Activated CD8-positive, alpha-beta memory T cell treated with anti-CD3 and anti-CD28 coated beads for 48 hours (primary cell): Measurements from ENCODE around the gene SERPINI2.
"Not testable (repeated sequence)": the region's sequence is repeated elsewhere in the genome, so short reads cannot be mapped to it uniquely, and the experiment has no call there.

Source experiments
- DNase-seq, 3 experiments: peaks; one replicate each; pipeline ENCODE4 v3.0.0-alpha.2; 2020; ENCODE audit warnings: low read depth in 2 of 3, low spot score in 2 of 3

The SERPINI2 gene

DNA sequence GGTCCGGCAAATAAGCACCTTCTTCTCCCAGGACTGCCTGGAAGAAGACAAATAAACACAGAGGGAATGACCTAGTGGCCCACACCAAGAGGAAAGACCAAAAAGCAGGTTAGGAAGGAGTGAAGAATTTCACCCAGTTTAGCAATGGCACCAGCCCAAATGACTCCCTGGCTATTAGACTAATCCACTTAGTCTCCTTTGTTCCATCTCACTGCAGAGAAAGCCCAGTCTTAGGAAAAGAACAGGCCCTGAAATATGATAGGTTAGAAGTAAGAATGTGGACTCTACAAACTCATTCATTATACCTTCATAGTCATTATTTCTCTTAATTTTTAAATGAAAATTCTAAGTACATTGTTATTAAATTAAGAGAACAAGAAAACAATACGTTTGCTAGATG lies 23.2 kb downstream of the SERPINI2 start:
- DNase-seq = no peak

DNA sequence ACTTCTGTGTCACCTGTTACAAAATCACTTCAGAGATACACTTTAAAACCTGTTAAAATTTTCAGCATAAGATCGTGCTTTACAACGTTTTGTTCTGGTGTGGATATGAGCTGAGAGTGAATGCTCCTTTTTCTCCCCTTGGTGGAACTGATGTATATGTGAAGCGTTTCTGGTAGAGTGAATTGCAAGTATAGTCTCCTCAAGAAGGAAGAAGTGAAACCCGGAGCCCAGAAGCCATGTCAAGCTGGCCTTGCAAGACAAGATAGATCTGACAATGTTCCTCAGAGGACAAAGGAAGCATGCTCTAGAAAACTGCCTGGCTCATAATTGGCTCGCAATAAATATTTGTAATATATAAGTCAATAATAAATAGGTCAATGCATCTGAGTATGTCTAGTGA lies 23.6 kb downstream of the SERPINI2 start:
- no peak for DNase-seq

DNA sequence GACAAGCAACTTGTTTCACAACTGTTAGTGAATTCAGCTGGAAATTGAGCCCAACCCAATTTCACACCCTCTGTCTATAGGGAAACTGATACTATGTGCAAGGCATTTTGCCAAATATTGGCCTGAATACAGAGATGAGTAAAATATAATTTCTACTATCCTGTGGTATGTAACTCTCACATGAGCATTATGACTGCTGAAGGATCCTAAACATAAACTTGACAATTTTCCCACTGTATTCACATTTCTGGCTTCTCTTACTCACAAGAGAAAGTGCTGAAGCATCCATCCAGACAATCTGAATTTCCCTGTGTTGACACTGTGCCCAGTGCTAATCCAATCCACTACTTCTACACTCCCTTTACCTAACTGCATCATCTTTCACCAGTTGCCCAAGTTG lies 28.4 kb downstream of the SERPINI2 start:
- DNase-seq = no peak

DNA sequence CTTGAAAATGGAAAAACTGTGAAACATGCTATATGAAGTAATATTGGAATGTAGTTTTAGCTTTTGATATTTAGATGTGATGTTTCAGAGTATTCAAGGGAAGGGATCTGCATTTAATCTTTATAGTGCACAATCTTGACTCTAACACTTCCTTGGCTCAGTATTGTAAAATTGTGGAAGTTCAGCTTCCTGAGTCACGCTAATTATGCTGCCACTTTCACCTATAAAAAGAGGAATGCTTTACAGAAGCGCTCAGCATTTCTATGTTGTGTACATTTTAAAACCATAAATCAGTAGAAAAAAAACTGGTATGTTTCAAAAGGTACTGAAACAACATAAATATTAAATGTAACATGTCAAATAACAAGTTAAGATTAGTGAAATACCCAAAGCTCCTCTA lies 32.6 kb downstream of the SERPINI2 start:
- DNase-seq = no peak

DNA sequence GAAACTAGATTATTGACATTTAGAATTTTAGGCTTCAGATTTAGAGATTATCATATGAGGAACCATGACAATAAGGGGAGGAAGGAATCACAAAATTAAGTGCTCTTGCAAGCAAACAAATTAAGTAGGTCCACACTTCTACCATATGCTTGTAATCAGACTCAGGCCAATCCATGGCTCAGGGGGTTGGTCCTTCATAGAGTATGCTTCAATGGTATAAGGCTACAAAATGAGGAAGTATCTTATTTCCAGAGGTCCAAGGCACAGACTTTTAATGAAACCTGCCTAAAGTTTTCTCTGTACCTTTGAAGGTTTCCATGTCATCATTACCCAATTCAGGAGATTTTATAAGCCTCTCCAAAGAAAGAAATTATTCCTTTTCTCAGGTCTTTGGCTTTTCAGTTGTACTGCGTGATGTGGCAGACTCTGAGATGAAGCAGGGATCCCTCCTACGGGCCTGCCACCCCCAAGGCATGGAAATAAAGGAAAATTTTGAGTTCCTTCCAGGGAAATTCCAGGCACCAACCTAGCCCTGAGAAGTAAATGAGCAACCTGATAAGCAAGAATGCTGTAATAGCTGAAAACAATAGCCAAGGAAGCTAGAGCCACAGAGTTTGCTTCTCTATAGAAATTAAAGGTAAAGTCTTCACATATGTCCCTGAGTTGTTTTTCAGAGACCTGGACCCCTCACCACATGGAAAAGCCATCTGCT lies 36.3 kb downstream of the SERPINI2 start:
- DNase-seq = no peak

DNA sequence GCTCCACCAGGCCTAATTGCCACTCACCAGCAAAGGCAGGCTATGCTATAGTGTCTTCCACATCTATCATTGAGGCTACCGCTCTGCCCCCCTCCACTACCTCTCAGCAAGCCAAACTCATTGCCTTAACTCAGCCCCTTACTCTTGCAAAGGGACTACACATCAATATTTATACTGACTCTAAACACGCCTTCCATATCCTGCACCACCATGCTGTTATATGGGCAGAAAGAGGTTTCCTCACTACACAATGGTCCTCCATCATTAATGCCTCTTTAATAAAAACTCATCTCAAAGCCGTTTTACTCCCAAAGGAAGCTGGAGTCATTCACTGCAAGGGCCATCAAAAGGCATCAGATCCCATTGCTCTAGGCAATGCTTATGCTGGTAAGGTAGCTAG lies 46.9 kb downstream of the SERPINI2 start:
- DNase-seq = not testable (repeated sequence)

DNA sequence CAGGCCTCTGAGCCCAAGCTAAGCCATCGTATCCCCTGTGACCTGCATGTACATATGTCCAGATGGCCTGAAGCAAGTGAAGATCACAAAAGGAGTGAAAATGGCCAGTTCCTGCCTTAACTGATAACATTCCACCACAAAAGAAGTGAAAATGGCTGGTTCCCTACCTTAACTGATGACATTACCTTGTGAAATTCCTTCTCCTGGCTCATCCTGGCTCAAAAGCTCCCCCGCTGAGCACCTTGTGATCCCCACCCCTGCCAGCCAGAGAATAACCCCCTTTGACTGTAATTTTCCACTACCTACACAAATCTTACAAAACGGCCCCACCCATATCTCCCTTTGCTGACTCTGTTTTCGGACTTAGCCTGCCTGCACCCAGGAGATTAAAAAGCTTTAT lies 51.4 kb downstream of the SERPINI2 start:
- DNase-seq = not testable (repeated sequence)

DNA sequence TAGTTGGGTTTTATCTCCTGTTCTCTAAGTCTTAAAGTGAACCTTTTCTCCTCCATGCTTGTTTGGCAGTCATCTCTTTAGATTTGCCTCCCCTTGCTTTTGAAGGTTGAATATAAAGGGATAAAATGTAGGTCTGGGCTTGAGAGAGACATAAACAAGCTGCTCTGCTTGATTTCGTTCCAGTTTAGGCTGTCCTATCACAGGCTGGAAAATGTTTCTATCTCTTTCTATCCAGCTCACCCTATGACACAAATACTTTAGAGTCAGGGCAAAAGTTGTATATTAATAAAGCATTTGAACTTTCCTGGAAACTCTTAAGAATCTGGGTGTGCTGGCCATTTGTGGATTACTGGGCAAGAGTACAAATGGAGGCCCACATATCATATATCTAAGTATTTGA lies 64.2 kb downstream of the SERPINI2 start:
- no peak for DNase-seq

DNA sequence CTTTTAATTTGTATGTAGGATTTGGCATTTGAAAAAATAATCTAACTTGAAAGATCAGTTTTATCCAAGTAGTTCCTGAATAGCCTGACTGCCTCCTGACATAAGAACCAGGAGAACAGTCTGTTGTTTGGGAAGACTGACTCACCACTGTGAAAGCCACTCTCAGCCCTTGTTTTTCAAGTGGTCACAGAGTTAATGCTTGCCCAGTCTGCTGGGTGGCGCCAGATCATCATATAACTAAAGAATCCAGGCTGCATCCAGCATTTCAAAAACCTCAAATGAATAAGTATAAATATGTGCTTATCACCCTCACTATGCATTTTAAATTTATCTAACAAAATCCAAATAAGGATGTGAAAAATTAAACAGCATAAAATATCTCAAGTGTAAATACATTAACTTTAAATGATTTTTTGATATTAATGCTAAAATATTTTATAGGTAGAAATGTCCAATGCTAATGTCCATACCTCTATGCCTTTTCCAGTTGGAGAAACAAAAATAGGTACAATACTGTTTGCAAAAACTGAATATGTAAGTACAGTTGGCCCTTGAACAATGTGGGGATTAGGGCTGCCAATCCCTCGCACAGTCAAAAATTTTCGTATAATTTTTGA lies 66.9 kb downstream of the SERPINI2 start:
- no peak for DNase-seq

DNA sequence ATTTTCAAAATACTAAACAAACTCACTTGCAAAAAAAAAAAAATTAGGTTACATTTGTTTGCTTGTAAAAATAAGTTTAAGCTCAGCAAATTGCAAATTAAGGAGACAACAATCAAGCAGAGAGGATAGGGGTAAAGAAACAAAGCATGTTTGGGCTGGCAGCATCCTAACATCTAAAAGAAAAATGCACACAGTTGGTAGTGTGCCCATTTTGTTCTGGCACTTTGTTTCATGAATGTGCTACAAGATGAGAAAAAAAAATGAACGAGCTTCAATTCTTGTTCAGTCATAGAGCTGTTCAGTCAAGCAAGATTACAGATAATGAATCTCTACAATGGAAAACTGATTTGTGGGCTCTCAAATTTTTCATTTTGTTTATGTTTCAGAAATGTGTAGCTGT lies 76.0 kb downstream of the SERPINI2 start:
- no peak for DNase-seq

DNA sequence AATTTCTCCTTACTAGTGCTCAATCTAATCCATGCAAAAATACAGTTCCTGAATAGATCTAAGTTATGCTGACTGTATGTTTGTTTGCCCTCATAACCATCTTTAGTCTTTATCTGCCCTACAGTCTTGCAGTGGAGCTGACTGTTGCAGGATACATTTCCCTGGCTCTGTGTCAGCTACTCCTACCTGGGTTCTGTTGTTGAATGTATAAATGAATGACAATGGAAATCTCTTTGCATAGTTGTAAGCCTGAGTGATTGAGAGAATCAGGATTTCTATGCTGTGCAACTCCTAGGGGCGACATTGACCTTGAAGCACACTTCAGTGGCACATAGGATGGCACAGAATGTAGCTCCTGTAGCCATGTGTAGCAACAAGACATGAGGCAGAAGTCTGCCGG lies 77.8 kb downstream of the SERPINI2 start:
- DNase-seq = no peak

DNA sequence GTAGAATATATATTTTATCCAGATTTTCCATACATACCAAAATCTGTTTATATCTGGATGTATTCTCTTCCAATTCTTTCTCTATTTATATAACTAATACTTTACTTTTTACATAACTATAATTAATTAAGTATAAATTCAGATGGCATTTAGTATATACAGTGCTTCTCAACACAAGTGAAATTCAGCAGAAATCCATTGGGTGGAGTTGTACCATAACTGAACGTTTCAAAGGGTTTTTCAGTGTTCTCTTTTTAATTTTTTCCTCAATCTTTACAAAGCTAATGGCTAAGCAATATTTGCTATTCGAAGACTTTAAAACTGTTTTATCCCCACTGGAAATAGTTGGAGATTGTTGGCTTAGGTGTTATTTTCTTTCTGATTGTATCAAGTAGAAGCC lies 79.8 kb downstream of the SERPINI2 start:
- no peak for DNase-seq
